ENCODE measurements around the gene NCS1. TPM values are rescaled to one million over a fixed set of nuclear protein-coding genes. Genes with fewer than 3 reads are reported as not detected.
A peak's percentile ranks its signal among the peaks of the same experiment; 100 is the strongest.

NCS1 gene
- total and polyA plus RNA-seq, 9 of the 15 experiments (the other 6 are each of a cell fraction or from before 2014, with no cell fraction given), result 0.28 to 27.0 (median 9.6) TPM

DNA sequence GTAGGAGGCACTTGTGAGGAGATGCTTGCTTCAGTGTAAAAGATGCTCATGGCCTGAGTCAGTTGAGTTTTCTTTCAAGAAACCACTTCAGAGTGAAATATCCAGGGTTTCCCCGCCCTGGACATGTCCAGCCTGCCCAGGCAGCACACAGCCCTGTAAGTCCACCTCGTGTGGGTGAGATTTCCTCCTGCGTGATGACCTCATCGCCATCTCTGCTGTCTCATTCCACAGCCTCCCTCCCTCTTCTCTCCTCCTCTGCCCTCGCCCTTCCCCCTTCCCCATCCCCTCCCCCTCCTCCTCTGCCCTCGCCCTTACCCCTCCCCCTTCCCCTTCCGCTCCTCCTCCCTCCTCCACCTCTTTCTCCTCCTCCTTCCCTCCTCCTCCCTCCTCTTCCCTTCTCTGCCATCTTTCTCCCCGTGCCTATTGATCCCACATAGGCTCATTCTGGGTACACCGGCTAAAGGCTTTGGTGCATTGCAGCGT lies 34.0 kb upstream of the NCS1 start (continued):
- TF ChIP-seq ZEB2 (IDR thresholded peaks at IDR 0.05), result no peak
- no peak for TF ChIP-seq ZNF449 (CRISPR knock-in tag; IDR thresholded peaks at IDR 0.05)
- TF ChIP-seq ZNF174 (CRISPR knock-in tag; IDR thresholded peaks at IDR 0.05), result no peak
- peak; percentile 54 for TF ChIP-seq ZNF316 (IDR thresholded peaks at IDR 0.05)
- no peak for TF ChIP-seq BACH1 (tag; IDR thresholded peaks at IDR 0.05)
- no peak for TF ChIP-seq SNRNP70 (optimal IDR thresholded peaks at IDR 0.05; ENCODE audit: low read depth, low read length)
- no peak for TF ChIP-seq RREB1 (CRISPR knock-in tag; IDR thresholded peaks at IDR 0.05)
- TF ChIP-seq MNT (conservative IDR thresholded peaks at IDR 0.05), result 0 out of 4 replicates have a peak, but pooled peaks of 1 of the 2 experiments have one; percentile 19
- TF ChIP-seq ZNF512 (tag; IDR thresholded peaks at IDR 0.05), result no peak
- peak; percentile 21 to 31; a peak in 1 of 4 replicates for TF ChIP-seq NRF1 (conservative IDR thresholded peaks at IDR 0.05 in 1 of 2, IDR thresholded peaks at IDR 0.05 in 1 of 2)
- peak; percentile 18 to 65; a peak in 3 of 4 replicates for TF ChIP-seq TRIM24 (IDR thresholded peaks at IDR 0.05)
- 0 out of 2 replicates have a peak, but pooled peaks have one; percentile 13 for TF ChIP-seq CXXC5 (CRISPR knock-in tag; IDR thresholded peaks at IDR 0.05)
- no peak for TF ChIP-seq STAG1 (CRISPR knock-in tag; IDR thresholded peaks at IDR 0.05; ENCODE audit: borderline replicate concordance)
- TF ChIP-seq FOSL1 (tag; conservative IDR thresholded peaks at IDR 0.05), result peak; percentile 75
- TF ChIP-seq ZNF121 (CRISPR knock-in tag; conservative IDR thresholded peaks at IDR 0.05), result no peak
- TF ChIP-seq L3MBTL2 (IDR thresholded peaks at IDR 0.05), result peak; percentile 34; the same call in 1 of the 2 replicates
- TF ChIP-seq HINFP (tag; conservative IDR thresholded peaks at IDR 0.05; ENCODE audit: low read depth), result no peak

Data from K562 (cell line).